Spleen (tissue), 11 donors: Measurements from ENCODE around the gene CRP. TPM values are rescaled to one million over a fixed set of nuclear protein-coding genes. Genes with fewer than 3 reads are reported as not detected.

Experiments used
- DNase-seq: peaks from one replicate; pipeline ENCODE4 v3.0.0-alpha.2; 2020
- H3K27ac ChIP-seq, 8 donors: fragments of 200-600 bp; sonication (generic) in 7 of 8; 1 replicate in 4 of 8; 2 replicates in 4 of 8; pipeline versions ENCODE4 v1.5.0 to v1.8.0; 2016 to 2021; ENCODE audit warnings: inconsistent platforms in 4 of 8, mild to moderate bottlenecking in 4 of 8, moderate library complexity in 1 of 8
- H3K27me3 ChIP-seq, 7 donors: fragments of 200-600 bp; sonication (generic) in 6 of 7; replicated peaks in 1 of 7; 1 replicate in 4 of 7; 2 replicates in 3 of 7; pipeline versions ENCODE4 v1.5.0 to v1.8.0; 2016 to 2021; ENCODE audit warnings: inconsistent platforms in 3 of 7, mild to moderate bottlenecking in 1 of 7
- H3K36me3 ChIP-seq, 6 donors: fragments of 200-600 bp; sonication (generic) in 5 of 6; 1 replicate in 4 of 6; 2 replicates in 2 of 6; pipeline versions ENCODE4 v1.5.0 to v1.8.0; 2016 to 2021; ENCODE audit warnings: inconsistent platforms in 2 of 6
- H3K4me1 ChIP-seq, 6 donors: fragments of 200-600 bp; sonication (generic) in 5 of 6; 1 replicate in 3 of 6; 2 replicates in 3 of 6; pipeline versions ENCODE4 v1.5.0 to v1.8.0; 2016 to 2021; ENCODE audit warnings: inconsistent platforms in 3 of 6
- H3K4me3 ChIP-seq, 8 donors: fragments of 200-600 bp; sonication (generic) in 7 of 8; 1 replicate in 4 of 8; 2 replicates in 4 of 8; pipeline versions ENCODE4 v1.5.0 to v1.8.0; 2016 to 2021; ENCODE audit warnings: inconsistent platforms in 4 of 8, mild to moderate bottlenecking in 4 of 8, moderate library complexity in 2 of 8
- H3K9me3 ChIP-seq, 8 donors: fragments of 200-600 bp; sonication (generic) in 7 of 8; 1 replicate in 4 of 8; 2 replicates in 4 of 8; pipeline versions ENCODE4 v1.5.0 to v1.8.0; 2016 to 2021; ENCODE audit warnings: inconsistent platforms in 4 of 8
- POLR2A ChIP-seq, 3 donors: fragments of 450-650 bp; IDR thresholded peaks; one replicate each; pipeline ENCODE4 v1.5.1; 2017; ENCODE audit warnings: antibody characterized with exemption in 3 of 3, mild to moderate bottlenecking in 1 of 3
- POLR2AphosphoS5 ChIP-seq, 3 donors: sonication (generic); formaldehyde crosslinking; IDR thresholded peaks; one replicate each; pipeline ENCODE4 v1.5.1; 2017; ENCODE audit warnings: antibody characterized with exemption in 3 of 3
- WGBS, 5 donors: extraction: QIAGEN DNeasy Blood & Tissue Kit in 3 of 5; methylation state at CpG; one replicate each; pipeline versions ENCODE4 v1.1.5 to v1.1.7; 2013 to 2018; 5-methylcytosine and 5-hydroxymethylcytosine counted together
- intact Hi-C: fragments of 100-400 bp; cut with DNase I; formaldehyde crosslinking; loops from one replicate; pipeline ENCODE4 v1.15.0; 2023; ENCODE audit warnings: low total_unique reads
- polyA plus RNA-seq, 3 donors: library from polyadenylated mRNA; stranded (reverse); fragments of 200-250 nt; gene quantifications; one replicate each; pipeline ENCODE4 v1.2.1, GENCODE V29; 2013
- total RNA-seq, 7 donors: library from RNA; depleted of rRNA in 3 of 7; stranded (reverse); fragments of >200 nt in 3 of 7; fragmentation: NEBNext Ultra II Directional in 4 of 7; extraction: Animal tissue kit (Norgen Biotek cat#: 25700) in 4 of 7; gene quantifications; one replicate each; pipeline versions ENCODE4 v1.1.0 to v1.2.1, GENCODE V29; 2016 to 2021
- TF ChIP-seq, protein P1 (sequence below), 11 experiments: fragments of 200-600 bp in 7 of 11; fragments of 450-650 bp in 4 of 11; sonication (generic) in 4 of 11; IDR thresholded peaks in 8 of 11; conservative IDR thresholded peaks in 3 of 11; 1 replicate in 7 of 11; 2 replicates in 4 of 11; pipeline versions ENCODE4 v1.4.0 to v1.8.0; 2016 to 2021; ENCODE audit warnings: antibody characterized with exemption in 11 of 11, inconsistent platforms in 4 of 11, mild to moderate bottlenecking in 1 of 11
- donor health status: healthy with polysubstance abuse.
- donor health status: DM: no; HTN: no; CAD: no; lungs with moderate emphysema.
- donor health status: DM: no; HTN: no; CAD: no.
- donor health status: Bipolar disorder and iron deficiency.
- donor health status: healthy.
- donor health status: DM: no; HTN: no; CAD: no.
- donor health status: DM: yes; HTN: yes; CAD: no.

The CRP gene
- total and polyA plus RNA-seq, 10 donors, result 0.06 to 0.73 (median 0.46) TPM; not detected in 7

DNA sequence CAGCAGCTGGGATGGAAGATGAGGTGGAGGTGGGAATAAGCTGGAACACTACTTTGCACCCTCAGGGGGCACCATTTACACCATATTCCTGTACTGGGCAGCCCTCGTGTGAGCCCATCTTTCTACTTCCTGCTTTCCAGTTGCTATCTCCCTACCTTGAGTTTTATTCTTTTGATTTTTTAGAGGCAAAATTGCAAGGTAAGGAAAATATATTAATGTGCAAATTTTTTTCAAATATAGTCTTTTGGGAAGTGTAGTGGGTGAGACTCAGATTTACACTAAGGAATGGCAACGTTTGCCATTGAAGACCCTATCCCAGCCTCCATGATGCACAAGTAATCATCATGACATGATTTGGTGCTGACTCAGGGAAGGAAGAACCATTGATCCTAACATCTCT lies 35.2 kb upstream of the CRP start:
- H3K4me1 ChIP-seq, result peaks cover 0 to 17% (median 2%) of the 10 kb centered on the region in 6 donors
- H3K4me3 ChIP-seq, result no peak overlapping the region
- no peaks in the 10 kb centered on the region for H3K9me3 ChIP-seq
- no peaks in the 10 kb centered on the region for H3K36me3 ChIP-seq
- no peak for TF ChIP-seq POLR2A (IDR thresholded peaks at IDR 0.05)
- TF ChIP-seq, protein P1, sequence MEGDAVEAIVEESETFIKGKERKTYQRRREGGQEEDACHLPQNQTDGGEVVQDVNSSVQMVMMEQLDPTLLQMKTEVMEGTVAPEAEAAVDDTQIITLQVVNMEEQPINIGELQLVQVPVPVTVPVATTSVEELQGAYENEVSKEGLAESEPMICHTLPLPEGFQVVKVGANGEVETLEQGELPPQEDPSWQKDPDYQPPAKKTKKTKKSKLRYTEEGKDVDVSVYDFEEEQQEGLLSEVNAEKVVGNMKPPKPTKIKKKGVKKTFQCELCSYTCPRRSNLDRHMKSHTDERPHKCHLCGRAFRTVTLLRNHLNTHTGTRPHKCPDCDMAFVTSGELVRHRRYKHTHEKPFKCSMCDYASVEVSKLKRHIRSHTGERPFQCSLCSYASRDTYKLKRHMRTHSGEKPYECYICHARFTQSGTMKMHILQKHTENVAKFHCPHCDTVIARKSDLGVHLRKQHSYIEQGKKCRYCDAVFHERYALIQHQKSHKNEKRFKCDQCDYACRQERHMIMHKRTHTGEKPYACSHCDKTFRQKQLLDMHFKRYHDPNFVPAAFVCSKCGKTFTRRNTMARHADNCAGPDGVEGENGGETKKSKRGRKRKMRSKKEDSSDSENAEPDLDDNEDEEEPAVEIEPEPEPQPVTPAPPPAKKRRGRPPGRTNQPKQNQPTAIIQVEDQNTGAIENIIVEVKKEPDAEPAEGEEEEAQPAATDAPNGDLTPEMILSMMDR (IDR thresholded peaks at IDR 0.05 in 8 of 11, conservative IDR thresholded peaks at IDR 0.05 in 3 of 11), result no peak
- TF ChIP-seq POLR2AphosphoS5 (IDR thresholded peaks at IDR 0.05), result no peak
- no peaks in the 10 kb centered on the region for H3K27me3 ChIP-seq
- H3K27ac ChIP-seq, result no peak overlapping the region
- intact Hi-C loops, result no loop called here
- WGBS, 5 donors, result 63 to 80% (median 77%) methylated on average over 2 of the region's 2 CpGs
- no peak for DNase-seq

DNA sequence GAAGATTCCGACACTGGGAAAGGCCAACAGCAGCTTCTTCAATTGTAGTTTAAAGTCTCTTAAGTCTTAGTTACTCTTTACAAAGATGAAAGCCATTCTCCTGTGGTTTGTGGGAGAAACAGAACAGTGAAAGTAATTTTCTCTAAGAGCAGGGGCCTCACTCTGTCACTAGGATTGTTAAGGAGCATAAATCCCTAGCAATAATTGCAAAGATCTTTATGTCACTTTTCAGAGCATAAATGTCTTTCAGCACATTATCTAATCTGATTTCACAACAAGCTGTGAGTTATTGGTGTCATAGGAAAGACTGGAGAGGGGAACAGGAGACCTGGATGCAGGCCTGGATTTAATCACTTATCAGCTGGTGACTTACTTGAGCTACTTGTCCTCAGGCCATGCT lies 34.0 kb upstream of the CRP start:
- Histone ChIP-seq H3K9me3 (no peaks in the 10 kb centered on the region), H3K27me3 (no peaks in the 10 kb centered on the region), H3K4me1 (peaks cover 0 to 17% (median 2%) of the 10 kb centered on the region in 6 donors), H3K27ac (no peak overlapping the region), H3K4me3 (no peak overlapping the region), H3K36me3 (no peaks in the 10 kb centered on the region)
- intact Hi-C loops, result no loop called here
- no peak for DNase-seq
- TF ChIP-seq POLR2AphosphoS5 (IDR thresholded peaks at IDR 0.05), result no peak
- TF ChIP-seq, protein P1 (IDR thresholded peaks at IDR 0.05 in 8 of 11, conservative IDR thresholded peaks at IDR 0.05 in 3 of 11), result no peak
- TF ChIP-seq POLR2A (IDR thresholded peaks at IDR 0.05), result no peak
- WGBS, 5 donors, result 87 to 93% (median 92%) methylated on average over 1 of the region's 1 CpG

DNA sequence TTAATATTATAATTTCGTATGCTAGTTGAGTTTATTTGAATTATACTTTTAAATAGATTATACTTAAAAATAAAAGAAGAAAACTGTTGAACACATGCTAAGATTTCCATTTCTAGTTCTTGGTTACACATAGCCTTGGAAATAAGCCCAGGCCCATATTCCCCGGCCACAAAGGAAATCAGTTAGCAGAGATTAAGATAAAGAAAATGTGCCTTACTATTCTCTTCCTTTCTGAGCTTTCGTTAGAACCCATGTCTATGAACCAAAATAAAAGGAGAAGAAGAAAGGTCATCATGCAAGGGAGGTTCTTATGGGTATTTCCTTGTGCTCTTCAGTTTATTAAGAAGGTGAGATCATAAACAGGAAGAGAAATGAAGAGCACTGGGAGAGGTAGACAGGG lies 32.3 kb upstream of the CRP start:
- Histone ChIP-seq H3K27me3 (no peaks in the 10 kb centered on the region), H3K27ac (peak overlapping the region in 3 of 8 donors; percentile 1 to 36 (median 15)), H3K4me3 (no peak overlapping the region), H3K9me3 (peaks cover 0 to 12% (median 4%) of the 10 kb centered on the region in 8 donors), H3K36me3 (no peaks in the 10 kb centered on the region), H3K4me1 (peaks cover 0 to 3% (median 0%) of the 10 kb centered on the region in 6 donors)
- TF ChIP-seq, protein P1 (IDR thresholded peaks at IDR 0.05 in 8 of 11, conservative IDR thresholded peaks at IDR 0.05 in 3 of 11), result no peak
- no peak for TF ChIP-seq POLR2A (IDR thresholded peaks at IDR 0.05)
- TF ChIP-seq POLR2AphosphoS5 (IDR thresholded peaks at IDR 0.05), result no peak
- no peak for DNase-seq
- WGBS, 5 donors, result 26 to 34% (median 29%) methylated on average over 3 of the region's 3 CpGs
- intact Hi-C loops, result no loop called here

DNA sequence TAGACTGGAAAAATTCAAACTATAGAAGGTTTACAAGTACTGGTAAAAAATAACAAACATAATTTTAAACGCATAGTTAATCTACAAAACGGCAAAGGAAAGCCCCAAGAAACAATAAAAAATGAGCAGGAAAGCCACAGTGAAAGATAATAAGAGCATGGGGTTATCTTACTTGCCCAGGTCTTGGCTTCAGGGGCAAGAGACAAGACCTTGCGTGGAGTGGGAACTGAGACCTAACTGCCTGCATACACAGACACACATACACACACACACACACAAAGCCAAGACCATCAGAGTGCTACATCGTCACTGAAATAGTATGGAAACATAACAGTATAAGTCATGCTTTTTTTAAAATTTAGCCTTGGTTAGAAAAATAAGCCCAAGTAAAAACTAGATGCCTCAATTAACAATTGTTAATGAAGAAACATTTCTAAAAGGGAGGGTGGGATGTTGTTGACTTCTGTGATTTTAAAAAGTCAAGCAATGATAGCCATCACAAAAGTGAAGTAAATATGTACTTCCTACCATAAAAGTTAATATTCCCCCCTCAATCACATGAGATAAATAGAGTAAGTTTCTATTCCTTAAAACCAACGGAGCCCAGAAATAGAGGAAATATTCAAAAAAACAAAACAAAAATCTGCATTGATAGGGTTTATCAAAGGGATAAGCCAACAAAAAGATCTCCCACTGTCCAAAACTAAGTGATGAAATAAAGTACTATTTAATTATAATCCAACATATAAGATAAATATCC lies 29.4 kb upstream of the CRP start:
- Histone ChIP-seq H3K27ac (no peak overlapping the region), H3K4me3 (no peak overlapping the region), H3K9me3 (peaks cover 0 to 19% (median 5%) of the 10 kb centered on the region in 8 donors), H3K4me1 (no peaks in the 10 kb centered on the region), H3K36me3 (no peaks in the 10 kb centered on the region), H3K27me3 (no peaks in the 10 kb centered on the region)
- DNase-seq, result no peak
- intact Hi-C loops, result no loop called here
- TF ChIP-seq POLR2A (IDR thresholded peaks at IDR 0.05) (no peak), POLR2AphosphoS5 (IDR thresholded peaks at IDR 0.05) (no peak)
- TF ChIP-seq, protein P1 (IDR thresholded peaks at IDR 0.05 in 8 of 11, conservative IDR thresholded peaks at IDR 0.05 in 3 of 11), result no peak
- WGBS, 5 donors, result 55 to 73% (median 57%) methylated on average over 5 of the region's 5 CpGs
